Placental epithelial cell (primary cell): ENCODE results near the gene CHRNG. TPM values are rescaled to one million over a fixed set of nuclear protein-coding genes. Genes with fewer than 3 reads are reported as not detected.

Source experiments
- total RNA-seq: library from RNA; depleted of rRNA; stranded (reverse); fragments of >200 nt; gene quantifications from 2 replicates; pipeline ENCODE4 v1.2.3, GENCODE V29; 2012

Gene CHRNG
- total RNA-seq, result 0.39 TPM in 1 of 2 replicates, not detected in the other

GRCh38 chr2:232539298-232540231, at the start of gene CHRNG:
CHRNG (plus strand) TSS chr2:232539692; CDS start chr2:232539748, 56 bp downstream.

DNA sequence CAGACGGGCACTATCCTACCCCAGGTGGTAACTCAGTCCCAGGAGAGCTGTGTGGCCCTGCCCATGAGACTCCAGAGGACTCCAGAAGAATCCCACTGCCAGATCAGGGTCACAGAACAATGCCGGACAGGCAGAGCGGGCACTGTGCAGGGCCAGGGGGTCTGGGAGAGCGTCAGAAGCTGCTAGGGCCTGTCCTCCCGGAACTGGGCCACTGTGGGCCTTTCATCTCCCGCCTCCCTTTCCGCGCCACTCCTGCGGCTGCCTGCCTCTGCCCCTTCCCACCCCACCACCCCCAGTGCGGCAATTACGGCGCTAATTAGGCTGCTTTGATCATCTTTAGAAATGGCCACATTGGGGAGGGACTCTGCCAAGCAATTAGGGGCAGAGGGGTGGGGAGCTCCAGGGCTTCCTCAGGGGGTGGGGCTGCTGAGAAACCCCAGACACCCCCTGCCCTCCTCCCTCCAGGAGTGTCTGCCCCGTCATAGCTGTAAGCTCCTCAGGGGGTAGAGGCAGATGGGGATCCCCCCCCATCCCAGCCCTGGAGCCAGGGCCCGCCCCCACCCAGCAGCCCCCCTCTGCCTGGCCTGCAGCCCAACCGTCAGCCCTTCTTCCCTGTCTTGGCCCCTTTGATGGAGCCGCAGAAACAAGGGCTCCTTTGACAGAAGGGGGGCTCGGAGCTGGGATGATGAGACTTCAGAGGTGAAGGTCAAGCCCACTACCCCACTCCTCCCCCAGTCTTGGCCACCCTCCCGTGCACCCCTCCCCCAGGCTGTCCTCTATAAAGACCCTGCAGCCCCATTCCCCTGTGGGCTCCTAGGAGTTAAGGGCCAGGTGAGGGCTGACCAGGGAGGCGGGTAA, 19.7 kb upstream of the CHRNG start, which contains the start of gene PRSS56:
Gene PRSS56, plus strand, starts transcription at position 808 of the 858 bp plus-strand sequence. CDS start 211 bp downstream, outside the sequence.

GRCh38 chr2:232525791-232526371, 13.6 kb upstream of the CHRNG start, which contains the start of gene CHRND:
CHRND (plus strand) TSS chr2:232526160; CDS start chr2:232526216, 56 bp downstream.

GRCh38 chr2:232550354-232551249, 11.1 kb downstream of the CHRNG start, which contains the start of the genes EIF4E2 and TIGD1:
EIF4E2 (plus strand) TSS chr2:232550689; CDS start chr2:232550725, 36 bp downstream.
TIGD1 (minus strand) TSS chr2:232550557; CDS start chr2:232549882, 675 bp downstream.

Other genes starting within 250 kb of the CHRNG start
- 3.9 and 19.2 TPM in 2 replicates for gene ALPP, start 160.9 kb upstream of the CHRNG start, total RNA-seq
- under 0.01 TPM in 1 of 2 replicates, not detected in the other for gene ALPG, start 132.8 kb upstream of the CHRNG start, total RNA-seq
- not detected in 2 replicates for gene ALPI, start 83.5 kb upstream of the CHRNG start, total RNA-seq
- gene ECEL1, start 51.9 kb upstream of the CHRNG start, total RNA-seq, result not detected in 2 replicates
- not detected in 2 replicates for gene PRSS56, start 19.3 kb upstream of the CHRNG start, total RNA-seq
- gene CHRND, start 13.5 kb upstream of the CHRNG start, total RNA-seq, result not detected in 2 replicates
- 3.4 and 5.5 TPM in 2 replicates for gene TIGD1, start 10.9 kb downstream of the CHRNG start, total RNA-seq
- gene EIF4E2, start 11.0 kb downstream of the CHRNG start, total RNA-seq, result 82.8 and 101 TPM in 2 replicates
- gene EFHD1, start 93.9 kb downstream of the CHRNG start, total RNA-seq, result 3.8 and 5.5 TPM in 2 replicates
- 41.2 and 49.6 TPM in 2 replicates for gene GIGYF2, start 157.6 kb downstream of the CHRNG start, total RNA-seq
- 3.1 and 7.5 TPM in 2 replicates for gene KCNJ13, start 236.9 kb downstream of the CHRNG start, total RNA-seq